Measurements from ENCODE around the gene LIPT2. TPM values are rescaled to one million over a fixed set of nuclear protein-coding genes. Genes with fewer than 3 reads are reported as not detected.
A peak's percentile ranks its signal among the peaks of the same experiment; 100 is the strongest.
"Not testable (repeated sequence)": the region's sequence is repeated elsewhere in the genome, so short reads cannot be mapped to it uniquely, and the experiment has no call there.

Gene LIPT2
- 1.5 TPM for polyA plus RNA-seq (2013, experiment 1 of 2; ENCODE audit: insufficient read length)
- polyA plus RNA-seq (2013, experiment 2 of 2; ENCODE audit: insufficient read length), result 1.2 TPM

DNA sequence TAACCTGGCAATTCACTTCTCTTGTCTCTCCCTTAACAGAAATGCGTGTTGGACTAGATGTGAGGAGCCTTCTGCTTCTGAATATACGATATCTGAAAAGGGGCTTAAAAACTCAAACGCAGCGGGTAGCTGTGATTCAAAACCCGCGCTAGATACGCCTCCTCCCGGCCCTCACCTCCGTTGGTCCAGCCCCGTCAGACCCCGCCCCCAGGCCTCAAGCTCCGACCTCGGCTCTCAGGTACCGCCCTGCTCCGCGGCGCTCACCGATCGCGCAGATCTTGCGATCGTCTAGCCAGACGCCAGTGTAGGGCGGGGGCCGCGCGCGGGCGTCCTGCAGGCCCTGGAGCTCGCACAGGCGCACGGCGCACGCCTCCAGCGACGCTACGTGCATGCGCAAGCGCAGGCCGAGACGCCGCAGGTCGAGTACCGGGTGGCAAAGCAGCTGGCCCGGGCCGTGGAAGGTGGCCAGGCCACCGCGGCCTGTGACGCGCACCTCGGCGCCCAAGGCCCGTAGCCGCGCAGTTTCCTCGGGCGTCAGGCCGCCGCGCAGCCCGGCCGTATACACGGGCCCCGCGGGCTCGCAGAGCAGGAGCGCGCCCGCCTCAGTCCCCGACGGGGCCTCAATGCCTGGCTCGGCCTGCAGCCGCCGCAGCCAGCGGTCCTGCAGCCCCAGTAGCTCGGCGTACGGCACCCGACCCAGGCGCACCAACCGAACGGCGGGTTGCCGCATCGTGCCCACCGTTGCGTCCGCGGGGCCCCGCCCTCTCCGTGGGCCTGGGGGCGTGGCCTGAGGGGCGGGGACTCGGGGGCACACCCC is at the start of gene LIPT2:
TSS of gene LIPT2 (minus strand) at position 751 of the 817 bp plus-strand sequence. CDS start at position 730, 21 bp downstream.
- DNase-seq, result peak; percentile 96

DNA sequence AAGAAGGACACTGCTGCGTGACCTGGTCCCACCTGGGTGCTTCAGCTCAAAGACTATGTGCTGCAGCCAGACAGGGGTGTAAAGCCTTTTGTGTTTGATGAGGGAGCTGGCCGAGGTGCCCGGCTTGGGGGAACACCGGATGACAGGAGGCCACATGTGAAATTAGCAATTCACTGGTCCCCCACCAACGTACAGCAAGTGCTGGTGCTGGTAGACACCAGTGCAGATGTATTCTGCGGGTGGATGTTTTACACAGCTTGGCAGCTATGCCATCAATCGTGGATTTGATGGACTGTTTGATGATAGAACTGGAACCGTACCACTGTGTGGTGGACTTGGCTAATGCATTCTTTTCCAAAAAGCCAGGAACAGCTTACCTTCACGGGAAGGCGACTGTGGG is 47.9 kb upstream of the LIPT2 start:
- DNase-seq, result no peak

DNA sequence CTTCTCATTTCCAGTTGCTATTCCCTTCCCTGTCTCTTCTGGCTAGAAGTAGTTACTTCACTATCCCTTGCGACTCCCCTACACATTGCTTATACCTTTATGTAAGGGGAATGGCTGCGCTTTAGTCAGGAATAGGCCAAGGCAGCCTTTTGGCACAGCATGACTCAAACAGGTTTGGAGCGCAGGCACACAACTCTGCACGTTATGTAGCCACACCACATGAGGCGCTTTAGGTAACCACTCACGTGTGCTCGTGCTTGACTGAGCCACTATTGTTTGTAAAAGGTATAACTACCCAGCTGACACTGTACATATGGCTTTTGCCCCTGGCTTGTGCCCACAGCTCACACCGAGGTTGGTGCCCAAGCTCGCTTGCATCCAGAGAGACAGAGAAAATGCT is 46.7 kb upstream of the LIPT2 start:
- no peak for DNase-seq

DNA sequence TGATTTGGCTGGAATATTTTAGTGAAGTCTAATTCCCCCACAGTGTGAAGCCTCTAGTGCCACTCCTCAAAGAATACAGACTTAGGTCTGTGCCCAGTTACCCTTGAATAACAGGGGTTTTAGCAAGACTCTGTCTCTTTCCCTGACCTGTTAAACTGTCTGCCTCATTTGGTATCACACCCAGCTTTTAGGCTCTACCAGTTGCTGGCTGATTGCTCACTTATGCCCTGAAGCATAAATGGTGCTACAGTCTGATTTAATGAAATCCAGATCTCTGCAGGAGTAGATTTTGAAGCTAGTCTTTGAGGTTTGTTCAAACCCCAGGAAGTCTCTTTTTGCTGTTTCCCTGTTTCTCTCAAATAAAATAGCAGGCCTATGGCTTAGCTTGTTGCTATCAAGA is 45.2 kb upstream of the LIPT2 start:
- DNase-seq, result peak; percentile 6

DNA sequence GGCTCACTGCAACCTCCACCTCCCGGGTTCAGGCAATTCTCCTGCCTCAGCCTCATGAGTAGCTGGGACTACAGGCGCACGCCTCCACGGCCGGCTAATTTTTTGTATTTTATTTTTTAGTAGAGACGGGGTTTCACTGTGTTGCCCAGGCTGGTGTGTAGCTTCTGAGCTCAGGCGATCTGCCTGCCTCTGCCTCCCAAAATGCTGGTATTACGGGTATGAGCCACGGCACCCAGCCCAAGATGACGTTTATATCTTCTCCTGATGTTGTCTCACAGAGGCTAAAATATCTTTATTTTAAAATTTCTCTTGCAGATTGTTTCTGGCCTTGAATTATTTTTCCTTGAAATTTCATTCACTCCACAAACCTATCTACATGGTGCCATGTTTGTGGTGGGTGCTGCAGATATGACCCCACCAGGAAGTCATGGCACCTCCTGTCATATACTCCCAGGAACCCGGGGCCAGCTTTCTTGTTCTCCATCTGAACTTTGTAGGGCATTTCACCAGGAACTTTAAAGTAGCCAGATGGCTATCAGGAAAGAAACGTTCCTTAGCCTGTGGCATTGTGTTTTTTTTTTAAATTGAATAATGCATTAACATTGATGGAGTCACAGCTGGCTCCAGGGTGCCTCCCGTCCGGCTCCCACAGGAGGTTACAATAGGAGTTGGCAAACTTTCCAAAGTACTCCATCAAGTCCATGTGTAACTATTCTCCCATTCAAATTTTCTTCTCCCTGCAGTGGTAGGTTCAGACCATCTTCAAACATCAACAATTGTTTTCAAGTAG is 42.0 kb upstream of the LIPT2 start:
- DNase-seq, result no peak

DNA sequence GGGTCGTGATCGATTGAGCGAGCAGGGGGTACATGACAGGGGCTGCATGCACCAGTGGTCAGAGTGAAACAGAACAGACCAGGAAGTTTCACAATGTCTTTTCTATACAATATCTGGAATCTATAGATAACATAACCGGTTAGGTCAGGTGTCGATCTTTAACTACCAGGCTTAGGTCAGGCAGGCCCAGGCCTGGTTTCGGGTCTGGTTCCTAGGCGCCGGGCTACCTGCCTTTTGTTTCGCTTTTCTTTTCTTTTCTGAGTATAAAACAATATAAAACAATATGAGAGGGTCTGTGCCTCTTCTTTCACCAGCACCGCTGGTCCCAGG is 41.4 kb upstream of the LIPT2 start:
- not testable (repeated sequence) for DNase-seq

DNA sequence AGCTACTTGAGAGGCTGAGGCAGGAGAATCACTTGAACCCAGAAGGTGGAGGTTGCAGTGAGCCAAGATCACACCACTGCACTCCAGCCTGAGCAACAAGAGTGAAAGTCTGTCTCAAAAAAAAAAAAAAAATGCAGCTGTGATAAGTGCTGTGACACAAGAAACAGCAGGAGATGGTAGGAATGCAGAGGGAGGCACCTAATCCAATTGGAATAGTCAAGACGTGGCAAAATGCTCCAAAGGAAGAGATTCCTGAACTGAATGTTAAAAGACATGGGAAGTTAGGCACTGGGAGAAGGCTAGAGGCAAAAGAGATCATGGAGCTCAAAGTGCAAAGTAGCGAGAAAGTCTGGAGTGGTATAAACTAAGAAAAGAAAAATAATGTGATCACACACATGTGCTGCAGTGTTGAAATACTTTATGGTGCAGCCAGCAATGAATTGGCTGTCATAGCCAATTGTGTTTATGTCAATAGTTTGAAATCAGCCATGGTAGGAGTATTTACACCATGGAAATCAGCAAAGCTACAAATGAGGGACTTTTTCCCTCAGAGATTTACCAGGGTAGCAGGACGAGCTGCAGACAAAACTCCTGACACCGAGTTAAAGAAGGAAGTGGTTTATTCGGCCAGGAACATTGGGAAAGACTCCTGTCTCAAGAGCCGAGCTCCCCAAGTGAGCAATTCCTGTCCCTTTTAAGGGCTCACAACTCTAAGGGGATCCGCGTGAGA is 40.9 kb upstream of the LIPT2 start:
- no peak for DNase-seq

DNA sequence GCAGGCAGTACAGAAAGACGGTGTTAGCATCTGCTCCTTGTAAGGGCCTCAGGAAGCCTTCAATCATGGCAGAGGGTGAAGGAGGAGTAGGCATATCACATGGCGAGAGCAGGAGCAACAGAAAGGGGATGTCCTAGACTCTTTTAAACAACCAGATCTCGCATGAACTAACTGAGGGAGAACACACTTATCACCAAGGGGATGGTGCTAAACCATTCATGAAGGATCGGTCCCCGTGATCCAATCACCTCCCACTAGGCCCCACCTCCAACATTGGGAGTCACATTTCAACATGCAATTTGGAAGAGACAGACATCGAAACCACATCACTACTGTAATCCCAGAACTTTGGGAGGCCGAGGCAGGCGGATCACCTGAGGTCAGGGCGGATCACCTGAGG is 39.9 kb upstream of the LIPT2 start:
- DNase-seq, result no peak

DNA sequence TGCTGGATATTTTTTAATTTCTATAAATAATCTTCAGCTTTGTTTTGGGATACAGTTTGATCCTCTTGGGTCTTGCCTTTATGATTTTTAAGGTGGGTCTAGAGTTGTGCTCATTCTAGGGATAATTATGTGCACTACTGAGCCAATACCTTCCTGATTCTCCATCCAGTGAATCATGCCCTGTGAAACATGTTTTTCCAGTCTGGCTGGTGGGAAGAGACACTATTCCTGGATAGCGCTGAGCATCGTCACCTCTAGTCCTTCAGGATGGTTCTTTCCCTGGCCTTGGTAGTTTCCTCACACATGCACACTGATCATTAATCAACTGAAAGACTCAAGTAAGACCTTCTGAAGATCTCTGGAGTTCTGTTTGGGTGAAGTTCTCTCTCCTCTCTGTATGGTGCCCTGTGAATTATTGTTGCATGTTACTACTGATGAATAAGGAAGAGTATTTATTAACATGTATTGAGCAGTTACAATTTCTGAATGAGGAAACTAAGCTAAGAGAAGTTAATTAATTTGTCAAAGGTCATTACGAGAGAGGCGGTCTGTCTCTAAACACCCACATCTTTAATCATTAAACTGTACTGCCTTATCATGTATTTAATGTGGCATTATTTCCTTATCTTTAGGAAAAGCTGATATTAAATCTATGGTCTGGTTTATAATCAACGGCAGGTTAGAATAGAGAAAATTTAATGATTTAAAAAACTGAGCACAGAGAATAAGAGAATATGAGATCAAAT is 39.1 kb upstream of the LIPT2 start:
- no peak for DNase-seq

DNA sequence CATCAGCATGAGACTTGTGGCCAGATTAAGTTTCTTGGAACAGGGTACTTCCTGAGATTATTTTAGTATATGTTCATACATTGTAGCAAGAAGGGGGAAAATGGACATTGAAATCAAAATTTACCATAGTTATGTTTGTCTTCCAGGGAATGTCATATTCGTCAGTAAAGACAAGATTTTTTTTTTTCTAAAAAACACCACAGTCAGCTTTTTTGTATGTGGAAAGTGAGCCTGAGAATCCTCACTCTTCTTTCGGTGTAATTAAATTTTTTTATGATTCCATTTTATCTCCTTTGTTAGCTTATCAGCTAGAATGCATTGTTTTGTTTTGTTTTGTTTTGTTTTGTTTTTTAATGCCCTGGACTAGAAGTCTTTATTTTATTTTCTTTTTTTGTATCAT is 31.5 kb upstream of the LIPT2 start:
- no peak for DNase-seq

DNA sequence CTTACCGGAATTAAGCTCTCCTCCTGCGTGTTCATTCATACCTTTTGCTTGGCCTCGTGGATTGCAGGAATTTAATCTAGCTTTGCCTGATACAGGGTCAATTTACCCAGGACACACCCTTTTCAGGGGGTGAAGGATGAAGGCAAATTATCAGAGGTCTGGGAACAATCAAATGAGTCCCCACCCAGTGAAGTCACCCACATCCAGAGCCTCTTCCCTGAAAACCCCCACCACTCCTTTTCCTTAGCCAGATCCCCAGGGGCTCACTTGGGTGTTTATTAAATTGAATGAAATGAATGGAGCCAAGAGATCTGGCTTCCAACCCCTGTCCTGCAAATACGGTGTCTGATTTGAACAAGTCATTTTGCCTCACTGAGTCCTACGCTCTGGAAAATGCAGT is 31.0 kb upstream of the LIPT2 start:
- DNase-seq, result no peak

DNA sequence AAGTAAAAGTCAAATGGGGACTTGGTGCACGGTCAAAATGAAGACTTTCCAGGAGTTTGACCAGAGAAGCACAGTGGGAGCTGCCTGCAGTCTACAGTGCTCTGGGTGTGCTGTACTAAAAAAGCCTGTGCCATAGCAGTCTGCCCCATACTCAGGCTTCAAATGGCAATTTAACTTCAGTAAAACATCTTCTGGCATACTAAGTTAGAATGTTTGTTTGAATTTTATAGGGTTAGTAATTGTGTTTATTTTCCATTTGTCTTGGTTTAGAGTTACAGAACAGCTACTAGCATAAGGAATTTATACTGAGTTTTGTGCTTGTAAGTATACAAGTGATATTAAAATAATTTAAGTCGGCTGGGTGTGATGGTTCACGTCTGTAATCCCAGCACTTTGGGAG is 29.3 kb upstream of the LIPT2 start:
- DNase-seq, result no peak

DNA sequence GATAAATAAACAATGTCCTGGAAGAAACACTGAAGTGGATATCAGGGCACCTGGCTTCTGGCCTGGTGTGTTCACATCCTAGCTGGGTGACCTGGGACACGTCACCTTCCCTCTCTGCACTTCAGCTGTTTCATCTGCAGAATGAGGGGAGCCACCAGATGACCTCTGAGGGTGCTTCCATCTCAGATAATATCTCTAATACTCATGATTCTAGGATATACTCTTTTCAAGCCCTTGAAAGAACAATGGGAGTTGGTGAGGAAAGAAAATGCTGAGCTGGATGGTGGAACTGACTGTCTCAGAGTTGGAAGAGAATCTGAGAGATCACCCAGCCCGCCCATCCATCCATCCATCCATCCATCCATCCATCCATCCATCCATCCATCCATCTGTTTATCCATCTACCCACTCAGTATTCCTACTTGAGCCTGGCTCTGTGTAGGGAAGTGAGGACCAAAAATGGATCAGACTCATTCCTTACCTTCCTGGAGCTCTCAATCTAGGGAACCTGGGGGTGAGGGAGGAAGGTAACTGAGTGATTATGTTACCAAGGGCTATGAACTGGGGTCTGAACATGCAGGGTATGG is 28.2 kb upstream of the LIPT2 start:
- no peak for DNase-seq

DNA sequence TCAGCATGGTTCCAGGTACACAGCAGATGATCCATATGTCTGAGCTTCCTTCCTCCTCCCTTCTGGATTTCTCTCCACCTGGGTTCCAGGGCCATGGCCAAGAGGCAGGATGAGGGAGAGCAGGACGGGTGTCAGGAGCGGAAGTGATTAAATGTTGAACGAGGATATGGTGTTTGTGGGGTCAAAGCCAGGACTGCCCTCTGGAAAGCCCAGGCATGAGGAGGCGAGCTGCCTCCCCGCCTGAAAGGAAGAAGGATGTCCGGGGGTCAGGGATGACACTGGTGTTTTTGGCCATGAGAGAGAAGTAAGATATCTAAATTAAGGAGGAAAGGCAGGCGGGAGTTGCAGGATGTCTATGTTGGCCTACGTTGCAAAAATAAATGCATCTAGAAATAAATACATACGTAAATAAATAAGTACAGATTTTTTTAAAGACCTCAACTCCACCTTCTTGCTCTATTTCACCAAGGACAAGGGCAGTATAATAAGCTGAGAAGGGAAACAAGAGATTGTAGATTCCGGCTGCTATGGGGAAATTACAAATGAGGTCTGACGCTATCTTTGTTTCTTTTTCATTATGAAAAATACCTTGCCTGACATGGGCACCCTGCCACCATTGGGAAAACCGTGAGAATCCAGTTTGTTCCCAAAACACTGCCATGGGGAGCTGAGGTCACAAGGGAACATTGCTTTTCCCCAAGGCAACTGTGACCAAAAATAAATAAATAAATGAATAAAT is 27.6 kb upstream of the LIPT2 start:
- no peak for DNase-seq

DNA sequence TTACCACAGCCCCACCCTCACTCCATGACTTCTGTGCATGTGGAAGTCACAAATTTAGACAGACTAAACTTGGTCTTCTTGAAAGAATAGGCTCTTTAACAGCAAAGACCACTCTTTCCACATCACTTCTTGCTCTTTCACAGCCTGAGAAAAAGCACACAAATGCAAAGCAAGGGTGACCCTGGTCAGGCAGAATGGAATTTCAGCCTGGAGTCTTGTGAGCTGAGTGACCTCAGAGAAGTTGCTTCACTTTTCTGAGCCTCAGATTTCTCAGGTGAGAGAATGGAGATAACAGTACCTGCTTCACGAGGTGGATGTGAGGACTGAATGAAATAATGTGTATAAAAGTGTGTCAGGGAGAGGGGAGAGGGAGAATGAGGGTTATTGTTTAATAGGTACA is 26.8 kb upstream of the LIPT2 start:
- no peak for DNase-seq

DNA sequence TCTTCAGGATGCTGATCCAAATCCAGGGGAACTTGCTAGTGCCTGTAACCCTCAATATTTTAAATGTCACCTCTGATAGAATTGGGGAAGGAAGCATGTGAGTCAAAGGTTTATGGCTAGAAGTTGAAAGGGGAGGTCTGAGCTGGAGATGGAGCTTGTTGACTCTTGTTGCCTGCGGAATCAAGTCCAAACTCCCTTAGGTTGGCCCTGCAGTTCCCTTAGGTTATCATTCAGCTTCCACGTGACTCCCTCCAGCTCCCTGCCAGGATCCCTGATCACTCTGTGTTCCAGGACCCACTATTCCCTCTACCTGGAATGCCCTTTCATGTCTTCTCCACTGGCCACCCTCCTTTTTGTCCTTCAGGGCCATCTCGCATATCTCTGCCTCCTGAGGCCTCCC is 26.2 kb upstream of the LIPT2 start:
- no peak for DNase-seq

DNA sequence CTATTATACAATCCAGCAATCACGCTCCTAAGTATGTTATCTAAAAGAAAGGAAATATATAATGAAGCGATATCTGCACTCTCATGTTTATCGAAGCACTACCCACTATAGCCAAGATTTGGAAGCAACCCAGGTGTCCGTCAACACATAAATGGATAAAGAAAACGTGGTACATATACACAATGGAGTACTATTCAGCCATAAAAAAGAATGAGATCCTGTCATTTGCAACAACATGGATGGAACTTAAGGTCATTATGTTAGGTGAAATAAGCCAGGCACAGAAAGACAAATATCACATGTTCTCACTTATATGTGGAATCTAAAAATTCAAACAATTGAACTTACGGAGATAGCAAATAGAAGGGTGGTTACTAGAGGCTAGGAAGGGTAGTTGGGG is 24.1 kb upstream of the LIPT2 start:
- not testable (repeated sequence) for DNase-seq

DNA sequence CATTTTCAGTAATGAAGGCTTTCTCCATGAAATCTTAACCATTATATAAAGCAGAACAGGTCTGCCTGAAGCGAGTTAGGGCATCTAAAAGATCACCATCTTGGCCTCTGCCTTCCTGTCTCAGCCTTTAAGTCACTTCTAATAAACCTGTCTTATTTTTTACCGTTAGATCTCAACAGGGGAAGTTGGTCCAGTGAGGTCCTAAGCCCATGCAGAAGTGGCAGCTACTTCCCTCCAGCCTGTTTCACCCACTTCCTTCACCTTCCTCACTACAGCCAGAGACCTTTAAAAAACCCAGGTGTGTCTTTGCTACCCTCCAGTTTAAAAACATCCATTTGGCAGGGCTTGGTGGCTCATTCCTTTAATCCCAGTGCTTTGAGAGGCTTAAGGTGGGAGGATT is 14.1 kb upstream of the LIPT2 start:
- DNase-seq, result no peak

DNA sequence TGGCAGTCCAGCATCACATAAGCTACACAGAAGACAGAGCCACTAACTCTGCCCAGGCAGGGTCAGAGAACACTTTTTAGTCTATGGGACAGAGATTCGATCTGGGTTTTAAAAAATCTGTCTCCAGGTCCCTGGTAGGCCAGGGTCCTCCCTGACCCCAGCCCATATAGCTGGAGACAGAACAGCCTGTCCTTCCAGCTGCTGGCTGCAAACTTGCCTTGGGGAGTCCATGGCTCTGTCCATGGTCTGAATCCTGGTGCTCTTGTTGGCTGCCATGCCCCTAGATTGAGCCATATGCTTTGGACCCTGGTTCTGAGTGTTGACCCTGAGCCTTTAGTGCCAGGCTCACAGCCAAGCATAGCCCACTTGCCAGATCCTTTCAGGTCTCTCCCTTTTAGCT is 13.3 kb upstream of the LIPT2 start:
- no peak for DNase-seq

DNA sequence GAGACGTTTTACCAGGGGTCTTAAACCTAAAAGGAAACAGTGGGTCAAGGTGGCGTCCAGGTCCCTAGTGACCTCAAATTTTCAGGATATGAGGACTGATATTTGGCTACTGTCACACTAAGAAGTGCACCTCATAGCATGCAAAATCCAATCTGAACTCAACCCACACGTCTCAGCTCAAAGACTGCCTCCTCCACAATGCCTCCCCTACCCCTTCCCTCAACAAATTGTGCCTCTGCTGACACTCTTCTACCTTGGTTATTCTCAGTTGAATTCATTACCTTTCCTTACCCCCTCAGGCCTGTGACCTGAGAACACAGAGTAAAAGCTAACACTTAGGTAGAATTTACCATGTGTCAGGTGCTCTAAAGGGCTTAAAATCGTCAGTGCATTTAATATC is 12.4 kb upstream of the LIPT2 start:
- DNase-seq, result no peak

DNA sequence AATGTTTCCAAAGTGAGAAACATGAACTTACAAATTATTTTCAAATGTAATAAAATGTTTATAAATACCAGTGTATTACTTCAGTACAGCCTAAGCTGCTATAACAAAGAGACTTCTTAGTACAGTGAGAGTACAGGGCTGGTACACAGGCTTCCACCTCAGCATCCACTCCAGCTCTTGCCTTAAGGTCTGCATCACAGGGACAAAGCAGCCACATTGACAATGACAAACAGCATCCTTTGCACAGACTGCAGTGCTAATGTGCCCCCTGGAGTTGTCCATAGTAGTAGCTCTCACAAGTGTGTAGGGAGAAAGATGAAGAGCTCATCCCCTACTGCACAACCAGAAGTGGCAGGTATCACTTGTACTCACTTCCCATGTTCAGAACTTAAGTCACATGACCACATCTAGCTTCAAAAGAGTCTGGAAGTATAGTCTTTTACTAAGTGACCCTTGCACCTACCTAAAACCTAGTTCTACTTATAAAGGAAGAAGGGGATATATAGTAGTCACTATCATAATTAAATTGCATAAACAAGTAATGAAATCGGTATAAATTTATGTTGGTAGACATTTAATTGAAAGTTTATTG is 10.7 kb upstream of the LIPT2 start:
- DNase-seq, result no peak
